Activated CD8-positive, alpha-beta memory T cell treated with anti-CD3 and anti-CD28 coated beads, Interleukin-2, amount 50 U/mL, for 48 hours (primary cell): ENCODE data around the gene AJUBA.
"Not testable (repeated sequence)": the region's sequence is repeated elsewhere in the genome, so short reads cannot be mapped to it uniquely, and the experiment has no call there.

Experiments used
- DNase-seq: peaks from one replicate; pipeline ENCODE4 v3.0.0-alpha.2; 2020

Gene AJUBA

DNA sequence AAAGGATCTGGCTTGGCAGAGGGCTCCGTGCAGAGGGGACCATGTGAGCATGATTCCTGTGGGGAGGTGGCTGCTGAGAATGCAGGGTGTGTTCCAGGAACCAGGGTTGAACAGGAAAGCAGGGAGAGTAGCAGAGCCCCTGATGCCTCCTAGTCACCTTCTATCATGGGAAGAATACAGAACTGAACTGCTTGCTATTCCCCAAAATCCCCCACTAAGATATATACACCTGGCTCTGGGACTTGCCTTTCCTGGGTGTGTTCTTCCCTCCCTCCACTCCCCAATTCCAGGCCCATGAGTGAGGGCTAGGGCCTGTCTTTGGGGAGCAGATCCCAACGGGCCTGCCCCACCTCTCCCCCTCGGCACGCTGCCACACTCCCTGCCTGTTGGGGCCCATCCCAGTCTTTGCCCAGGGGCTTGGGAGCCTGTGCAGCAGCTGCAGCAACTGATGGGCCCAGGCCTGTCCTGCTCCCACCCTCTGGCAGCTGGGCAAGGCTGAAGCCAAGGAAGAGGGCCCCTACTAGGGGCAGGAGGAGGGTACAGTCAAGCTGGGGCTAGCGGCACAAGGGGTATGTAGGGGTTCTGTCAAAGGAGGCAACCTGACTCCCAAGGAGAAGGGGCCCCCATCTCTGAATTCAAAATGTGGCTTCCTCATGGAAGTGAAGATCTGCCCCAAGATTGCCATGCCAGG, 3.2 kb downstream of the AJUBA start:
- no peak for DNase-seq

DNA sequence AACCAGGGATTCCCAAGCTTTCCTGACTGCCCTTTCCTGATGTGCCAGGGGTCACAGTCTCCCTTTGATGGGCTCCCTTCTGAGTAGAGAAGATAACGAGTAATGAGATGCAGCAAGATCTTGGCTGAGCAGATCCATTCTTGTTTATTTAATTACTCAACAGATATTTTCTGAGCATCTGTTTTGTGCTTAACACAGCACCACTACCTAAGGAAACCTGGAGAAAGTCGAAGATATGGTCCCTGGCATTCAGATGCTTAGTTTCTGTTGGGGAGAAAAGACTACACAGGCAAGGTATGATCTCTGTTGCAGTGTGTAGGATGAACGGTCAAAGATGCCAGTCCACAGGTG, 3.9 kb downstream of the AJUBA start:
- no peak for DNase-seq

DNA sequence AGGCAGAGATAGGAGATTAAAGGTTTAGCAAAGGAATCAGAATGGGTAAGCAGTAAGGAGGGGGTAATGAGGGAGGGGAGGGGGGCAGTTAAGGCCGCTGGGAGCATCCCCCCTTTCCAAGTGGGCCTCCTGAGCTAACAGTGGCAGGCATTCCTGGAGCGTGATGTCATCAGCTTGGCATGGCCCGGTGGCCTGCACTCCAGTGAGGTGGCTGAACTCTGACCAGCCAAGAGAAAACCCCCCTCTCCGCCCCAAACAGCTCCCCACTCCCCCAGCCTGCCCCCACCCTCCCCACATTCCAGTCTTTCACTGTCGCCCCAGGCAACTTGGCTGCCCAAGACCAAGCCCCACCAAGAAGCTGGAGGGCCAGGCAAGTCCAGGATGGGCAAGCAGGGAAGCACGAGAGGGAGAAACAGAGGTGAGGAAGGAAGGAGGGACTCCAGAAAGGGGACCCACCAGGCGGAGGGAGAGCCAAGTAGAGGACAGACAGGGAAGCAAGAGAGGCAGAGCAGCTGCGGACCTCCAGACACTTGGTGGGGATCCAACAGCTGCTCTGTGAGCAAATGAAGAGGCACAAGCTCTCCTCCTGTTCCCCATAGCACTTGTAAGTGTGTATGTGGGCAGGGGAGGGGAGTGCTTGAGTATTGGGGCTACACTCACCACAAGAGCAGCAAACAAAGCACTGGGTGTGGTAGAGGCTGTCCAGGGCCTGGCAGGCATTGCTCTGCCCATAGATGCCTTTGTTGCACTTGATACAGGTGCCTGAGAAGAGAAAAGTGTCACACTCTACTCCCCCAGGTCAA, 4.5 kb downstream of the AJUBA start:
- no peak for DNase-seq

DNA sequence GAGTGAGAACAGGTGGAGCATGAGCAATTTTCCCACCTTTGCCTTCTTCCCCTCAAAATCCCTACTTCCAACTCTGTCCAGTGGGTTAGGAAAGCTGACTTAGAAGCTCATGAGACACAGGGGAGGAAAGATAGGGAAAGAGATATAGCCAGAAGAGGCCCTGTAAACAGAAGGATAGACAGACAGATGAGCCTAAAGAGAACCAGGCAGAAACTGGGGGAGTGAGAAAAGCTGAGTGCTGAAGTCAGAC, 5.0 kb downstream of the AJUBA start:
- DNase-seq, result no peak

DNA sequence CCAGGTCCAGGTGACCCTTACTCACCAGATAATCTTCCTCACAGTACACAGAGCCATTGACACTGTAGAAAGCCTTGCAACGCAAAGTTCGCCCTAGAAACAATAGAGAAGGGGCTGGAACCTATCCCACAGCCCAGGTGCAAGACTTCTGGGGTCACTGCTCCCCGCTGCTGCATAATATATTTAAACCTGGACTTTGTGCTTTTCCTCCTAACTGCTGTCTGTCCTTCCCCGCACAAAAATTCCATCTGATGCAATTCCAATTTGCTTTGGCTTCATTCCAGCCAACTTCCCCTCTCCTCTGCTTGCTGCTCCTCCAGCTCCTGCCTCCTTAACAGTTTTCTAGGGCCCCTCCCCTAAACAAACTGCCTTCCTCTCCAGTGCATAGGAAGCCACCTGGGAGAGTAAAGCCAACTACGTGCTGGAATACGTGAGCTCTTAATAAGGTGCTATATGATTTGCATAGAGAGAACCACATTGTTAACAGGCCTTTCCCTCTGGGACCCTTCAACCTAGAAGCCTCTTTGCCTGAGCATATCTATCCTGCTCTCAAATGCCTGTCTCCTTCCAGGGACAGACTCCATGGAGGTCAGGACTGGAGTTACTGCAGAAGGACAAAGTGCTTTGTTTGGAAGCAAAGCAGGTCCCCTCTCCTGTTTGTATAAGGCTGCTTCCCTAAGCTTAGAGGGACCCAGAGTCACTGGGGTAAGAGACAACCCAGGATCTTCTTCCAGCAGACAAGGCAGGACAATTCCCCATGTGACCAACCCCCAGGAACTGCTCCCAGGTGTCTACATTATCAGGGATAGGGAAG, 5.5 kb downstream of the AJUBA start:
- no peak for DNase-seq

DNA sequence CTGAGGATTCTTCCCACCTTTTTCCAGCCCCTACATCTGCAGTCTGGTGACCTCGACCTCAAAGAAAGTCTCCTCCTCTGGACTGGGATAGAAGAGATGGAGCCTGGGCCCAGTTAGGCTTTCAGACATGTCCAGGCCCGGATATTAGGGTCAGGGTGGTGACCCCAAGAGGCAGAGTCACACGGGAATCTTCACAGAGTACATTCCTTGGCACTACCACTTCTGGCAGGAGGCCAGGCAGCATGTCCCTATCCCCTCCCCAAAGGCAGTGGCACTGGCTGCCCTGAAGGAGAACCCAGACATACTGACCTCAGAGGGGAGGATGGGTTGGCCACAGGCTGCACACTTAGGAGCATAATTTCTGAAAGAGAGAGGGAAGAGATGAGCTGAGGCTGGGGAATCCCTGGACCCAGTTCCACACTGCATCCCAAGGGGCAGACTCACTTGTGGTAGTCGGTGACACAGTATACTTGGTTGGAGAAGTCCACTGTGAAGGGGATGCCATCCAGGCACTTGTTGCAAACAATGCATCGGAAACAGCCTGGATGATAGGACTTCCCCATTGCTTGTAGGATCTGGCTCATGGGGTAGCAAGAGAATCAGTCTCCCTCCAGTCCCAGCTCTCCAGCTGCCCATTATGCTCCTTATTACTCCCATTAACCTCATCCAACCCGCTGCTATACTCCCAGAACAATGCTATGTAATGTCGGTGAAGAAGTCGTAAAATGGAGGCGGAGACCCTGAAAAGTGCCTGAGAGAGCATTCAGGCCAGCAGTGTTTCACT, 7.6 kb downstream of the AJUBA start:
- DNase-seq, result no peak

DNA sequence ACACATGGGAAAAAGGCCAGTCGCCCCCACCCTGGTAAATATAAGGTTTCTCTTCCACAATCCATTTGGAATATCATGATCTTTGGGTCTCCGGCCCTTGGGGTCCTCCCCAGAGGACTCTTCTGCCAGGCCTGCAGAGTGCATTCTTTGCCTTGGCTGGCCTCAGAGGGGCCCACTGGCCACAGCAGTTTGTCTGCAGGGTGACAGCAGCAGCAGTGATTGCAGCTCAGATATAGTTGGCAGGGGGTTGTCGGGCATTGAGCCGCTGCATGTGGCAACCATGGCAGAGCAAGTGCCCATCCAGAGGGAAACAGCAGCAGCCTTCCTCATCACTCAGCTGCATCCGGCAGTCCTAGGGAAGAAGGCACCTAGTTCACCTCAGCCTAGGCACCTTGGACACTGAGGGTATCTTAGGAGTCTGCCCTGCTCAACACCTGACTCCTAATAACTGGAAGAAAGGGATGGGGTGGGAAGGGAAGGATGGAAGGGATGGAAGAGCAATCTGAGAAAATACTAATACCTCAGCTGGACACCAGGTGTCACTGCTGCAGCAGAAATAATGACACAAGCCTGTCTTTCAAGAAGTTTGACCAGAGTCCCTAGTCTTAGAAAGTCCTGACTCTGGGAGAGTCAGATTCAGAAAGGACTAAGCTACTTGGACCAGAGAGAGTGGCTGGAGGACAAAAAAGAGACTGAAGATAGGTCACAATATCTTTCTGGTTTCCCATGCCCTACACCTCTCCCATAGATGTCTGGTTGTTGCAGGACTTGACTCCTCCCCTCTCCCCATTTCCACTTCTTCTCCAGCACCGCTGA, 8.9 kb downstream of the AJUBA start:
- no peak for DNase-seq

DNA sequence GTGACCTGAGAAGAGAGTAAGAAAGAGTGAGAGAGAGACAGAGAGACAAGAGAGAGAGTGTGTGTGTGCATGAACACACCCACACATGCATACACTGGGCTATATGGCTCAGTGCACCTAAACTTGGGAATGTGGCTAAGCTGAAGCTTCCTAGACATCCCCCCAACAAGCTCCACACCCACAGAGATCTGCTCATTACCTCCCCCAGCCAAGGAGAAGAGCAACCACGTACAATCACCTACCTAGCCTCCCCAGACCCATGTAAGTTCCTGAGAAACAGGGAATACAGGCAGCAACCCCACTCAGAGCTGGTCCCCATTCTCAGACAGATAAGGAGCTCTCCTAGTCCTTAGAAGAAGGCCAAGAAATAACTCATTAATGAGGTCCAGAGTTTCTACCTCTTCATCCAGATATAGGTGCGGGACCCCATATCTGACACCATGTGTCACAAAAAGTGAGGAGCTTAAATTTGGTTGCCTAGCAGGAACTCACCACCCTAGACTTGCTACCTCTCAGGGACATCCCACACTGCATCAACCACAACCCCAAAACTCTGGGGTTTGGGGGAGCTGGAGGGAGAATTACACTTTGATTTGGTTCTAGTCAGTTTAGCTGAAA, 9.9 kb downstream of the AJUBA start:
- no peak for DNase-seq

DNA sequence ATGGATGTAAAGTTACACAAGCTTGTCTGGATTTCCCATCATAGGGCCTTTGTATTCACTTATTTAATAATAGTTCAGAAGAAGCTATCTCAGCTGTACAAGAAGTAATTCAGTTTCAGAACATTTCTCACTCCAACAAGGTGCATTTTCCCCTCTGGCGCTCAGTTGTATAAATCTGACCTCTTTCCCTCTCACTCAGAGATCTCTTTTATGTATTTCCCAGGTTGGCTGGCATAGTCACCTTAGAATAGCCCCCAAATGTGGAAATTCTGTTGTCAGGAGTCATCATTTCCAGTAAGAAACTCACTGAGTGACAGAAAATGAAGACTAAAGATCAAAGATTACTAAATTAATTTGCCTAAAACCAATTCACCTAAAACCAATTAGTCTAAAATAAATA, 11.2 kb downstream of the AJUBA start:
- DNase-seq, result no peak

DNA sequence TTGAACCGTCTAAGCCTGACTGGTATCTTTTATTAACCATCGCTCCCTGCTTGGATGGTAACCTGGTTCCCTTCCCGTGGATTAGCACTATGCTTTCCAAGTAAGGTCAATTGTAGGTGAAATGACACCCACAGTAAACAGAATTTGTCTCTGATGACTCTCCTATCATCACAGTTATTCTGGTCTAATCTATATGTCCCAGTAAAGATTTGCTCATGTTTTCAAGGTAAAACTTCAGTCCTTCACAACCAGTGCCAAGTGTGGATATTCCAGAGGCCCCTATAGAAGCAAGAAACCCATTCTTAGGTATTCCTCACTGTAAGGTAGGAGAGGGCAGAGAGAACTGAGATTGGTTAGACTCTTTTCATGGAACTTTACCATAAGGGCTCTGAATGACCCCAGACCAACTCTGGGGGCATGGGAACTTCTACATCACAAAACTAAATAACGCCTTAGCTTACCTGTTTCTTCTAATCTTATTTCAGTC, 15.5 kb downstream of the AJUBA start:
- DNase-seq, result no peak

DNA sequence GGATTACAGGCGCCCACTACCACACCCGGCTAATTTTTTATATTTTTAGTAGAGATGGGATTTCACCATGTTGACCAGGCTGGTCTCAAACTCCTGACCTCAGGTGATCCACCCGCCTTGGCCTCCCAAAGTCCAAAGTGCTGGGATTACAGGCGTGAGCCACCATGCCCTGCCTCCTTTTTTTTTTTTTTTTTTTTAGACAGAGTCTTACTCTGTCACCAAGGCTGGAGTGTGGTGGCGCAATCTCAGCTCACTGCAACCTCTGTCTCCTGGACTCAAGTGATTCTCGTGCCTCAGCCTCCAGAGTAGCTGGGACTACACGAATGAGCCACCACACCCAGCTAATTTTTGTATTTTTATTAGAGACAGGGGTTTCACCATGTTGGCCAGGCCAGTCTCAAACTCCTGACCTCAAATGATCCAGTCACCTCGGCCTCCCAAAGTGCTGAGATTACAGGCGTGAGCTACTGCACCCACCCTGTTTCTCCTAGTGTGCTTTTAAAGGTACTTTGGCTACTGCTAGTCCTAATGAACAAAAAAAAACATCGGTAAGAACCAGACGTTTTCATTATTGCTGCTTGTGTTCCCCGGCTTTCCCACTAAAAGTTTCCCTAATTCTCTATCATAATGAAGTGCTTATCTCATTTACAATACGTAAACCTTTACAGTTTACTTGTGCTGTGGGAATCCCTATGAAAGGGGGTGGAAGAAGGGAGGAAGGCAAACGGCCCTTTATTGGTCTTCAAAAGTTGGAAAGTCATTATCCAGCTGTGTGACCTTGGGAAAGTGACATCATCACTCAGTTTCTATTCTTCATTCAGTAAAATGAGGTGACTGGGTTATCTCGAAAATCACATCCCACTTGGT, 16.2 kb downstream of the AJUBA start:
- not testable (repeated sequence) for DNase-seq

DNA sequence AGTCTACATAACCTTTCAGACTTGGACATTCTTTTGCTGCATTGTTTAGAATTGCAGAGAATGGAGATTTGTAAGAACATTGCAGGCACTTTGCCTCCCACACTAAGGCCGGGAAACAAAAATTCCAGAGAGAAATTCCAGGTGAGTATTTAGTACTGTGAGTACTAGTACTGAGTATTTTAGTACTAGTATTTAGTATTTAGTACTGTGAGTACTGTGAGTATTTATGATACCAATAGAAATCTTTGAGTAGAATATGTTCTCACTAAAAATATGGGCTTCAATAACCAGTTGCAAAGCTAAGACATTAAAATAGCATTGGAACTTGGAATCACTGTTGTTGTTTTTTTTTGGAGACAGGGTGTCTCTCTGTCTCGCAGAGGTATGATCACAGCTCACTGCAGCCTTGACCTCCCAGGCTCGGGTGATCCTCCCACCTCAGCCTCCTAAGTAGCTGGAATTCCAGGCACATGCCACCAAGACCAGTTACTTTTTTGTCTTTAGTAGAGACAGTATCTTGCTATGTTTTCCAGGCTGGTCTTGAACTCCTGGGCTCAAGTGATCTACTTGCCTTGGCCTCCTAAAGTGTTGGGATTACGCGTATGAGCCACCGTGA, 20.2 kb downstream of the AJUBA start:
- no peak for DNase-seq

DNA sequence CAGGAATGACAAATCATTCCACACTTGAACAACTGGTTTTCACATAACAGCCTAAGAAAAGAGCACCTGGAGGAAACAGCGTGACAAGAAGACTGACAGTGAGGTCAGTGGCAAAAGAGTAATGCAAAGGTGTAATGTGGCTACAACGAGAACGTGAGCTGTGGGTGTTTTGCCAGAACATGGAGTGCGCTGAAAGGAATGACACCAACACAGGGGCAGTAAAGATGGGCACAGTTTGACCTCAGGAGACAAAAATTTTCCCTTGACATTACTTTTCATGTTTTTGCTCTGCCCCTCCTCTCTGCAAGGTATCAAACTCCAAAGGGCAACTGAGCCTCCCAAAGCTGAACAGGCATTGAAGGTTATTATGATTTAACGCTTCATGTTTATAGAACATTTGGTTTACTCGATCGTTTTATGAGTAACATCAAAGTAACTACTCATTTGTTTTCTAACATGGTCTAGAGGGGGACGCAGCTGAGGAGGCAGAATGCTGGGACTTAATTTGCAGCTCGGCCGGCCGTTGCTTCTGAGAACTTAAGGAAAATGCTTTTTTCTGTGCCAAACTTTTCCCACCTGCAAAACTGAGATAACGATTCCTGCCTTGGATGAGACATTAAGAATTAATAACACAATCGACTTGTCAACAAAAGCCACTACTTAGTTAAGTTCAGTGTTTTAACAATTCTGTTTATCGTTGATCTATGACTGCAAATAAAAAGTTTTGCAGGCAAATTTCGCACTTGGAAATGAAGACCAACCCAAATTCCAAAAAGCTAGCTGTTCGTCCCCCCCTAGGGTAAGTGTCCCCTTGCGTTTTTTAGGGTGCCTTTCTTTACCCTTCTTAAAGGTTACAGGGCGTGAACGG, 26.4 kb downstream of the AJUBA start:
- DNase-seq, result no peak

DNA sequence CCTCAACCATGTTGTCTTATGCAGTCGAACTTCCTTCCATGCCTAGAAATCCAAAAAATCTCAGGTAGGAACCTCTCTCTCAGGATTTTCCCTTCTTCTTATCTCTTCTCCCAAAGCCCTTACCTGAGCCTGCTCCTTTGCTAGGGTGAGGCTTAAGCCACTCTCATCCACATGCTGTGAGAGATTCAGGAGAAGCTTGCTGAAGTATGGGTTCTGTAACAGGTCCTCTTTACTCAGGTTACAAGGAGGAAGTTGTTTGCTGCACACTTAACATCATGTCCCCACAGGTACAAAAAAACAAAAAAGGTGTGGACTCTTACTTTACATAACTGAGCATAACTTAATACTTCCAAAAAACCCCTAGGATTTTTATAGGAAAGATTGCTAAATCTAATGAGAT, 29.9 kb downstream of the AJUBA start:
- no peak for DNase-seq

DNA sequence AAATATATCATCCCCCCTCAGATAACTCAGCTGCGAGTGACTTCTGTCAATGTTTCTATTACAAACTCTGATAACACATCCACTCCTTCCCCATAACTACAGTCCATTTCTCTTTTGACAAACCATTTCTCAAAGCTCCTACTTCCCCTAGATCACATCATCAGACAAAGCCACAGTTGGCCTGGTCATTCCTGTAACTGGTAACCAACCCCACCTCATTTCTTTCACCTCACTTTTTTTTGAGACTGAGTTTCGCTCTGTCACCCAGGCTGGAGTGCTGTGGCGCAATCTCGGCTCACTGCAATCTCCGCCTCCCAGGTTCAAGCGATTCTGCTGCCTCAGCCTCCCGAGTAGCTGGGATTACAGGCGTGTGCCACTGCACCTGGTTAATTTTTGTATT, 30.6 kb downstream of the AJUBA start:
- not testable (repeated sequence) for DNase-seq

DNA sequence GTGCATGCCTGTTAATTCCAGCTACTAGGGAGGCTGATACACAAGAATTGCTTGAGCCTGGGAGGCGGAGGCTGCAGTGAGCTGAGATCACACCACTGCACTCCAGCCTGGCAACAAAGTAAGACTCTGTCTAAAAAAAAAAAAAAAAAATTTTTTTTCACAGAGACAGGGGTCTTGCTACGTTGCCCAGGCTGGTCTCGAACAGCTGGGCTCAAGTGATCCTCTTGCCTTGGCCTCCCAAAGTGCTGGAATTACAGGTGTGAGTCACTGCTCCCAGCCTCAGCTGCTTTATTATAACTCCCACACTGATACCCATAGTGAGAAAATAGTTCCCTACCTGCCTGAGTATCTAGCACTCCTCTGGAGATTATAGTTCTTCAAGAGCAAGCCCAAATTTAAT, 36.7 kb downstream of the AJUBA start:
- DNase-seq, result no peak

DNA sequence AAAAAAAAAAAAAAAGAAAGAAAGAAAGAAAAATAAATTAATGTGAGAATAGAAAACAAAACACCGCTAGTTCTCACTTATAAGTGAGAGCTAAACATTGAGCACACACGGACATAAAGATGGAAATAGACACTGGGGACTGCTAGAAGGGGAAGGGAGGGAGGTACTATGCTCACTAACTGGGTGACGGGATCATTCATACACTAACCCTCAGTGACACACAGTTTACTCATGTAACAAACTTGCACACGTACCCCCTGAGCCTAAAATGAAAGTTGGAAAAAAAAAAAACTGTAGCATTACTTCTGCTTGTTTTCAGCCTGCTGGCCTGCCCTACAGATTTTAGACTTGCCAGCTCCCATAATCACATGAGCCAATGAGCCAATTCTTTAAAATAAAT, 42.7 kb downstream of the AJUBA start:
- DNase-seq, result no peak

DNA sequence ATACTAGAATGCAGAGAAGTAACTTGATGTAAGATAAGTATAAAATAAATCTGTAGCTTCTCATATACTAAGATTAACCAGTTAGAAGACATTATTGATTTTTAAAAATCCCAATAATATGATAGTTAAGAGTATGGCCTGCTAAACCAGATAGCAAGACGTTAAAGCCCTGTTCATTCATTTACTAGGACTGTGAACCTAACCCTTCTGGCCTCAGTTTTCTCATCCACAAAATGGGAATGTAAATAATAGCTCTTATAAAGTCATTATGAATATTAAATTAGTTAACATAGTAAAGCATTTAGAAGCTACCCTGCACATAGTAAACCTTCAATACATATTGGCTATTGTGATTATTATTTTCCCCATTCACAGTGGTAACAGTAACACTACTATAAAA, 47.2 kb downstream of the AJUBA start:
- no peak for DNase-seq

DNA sequence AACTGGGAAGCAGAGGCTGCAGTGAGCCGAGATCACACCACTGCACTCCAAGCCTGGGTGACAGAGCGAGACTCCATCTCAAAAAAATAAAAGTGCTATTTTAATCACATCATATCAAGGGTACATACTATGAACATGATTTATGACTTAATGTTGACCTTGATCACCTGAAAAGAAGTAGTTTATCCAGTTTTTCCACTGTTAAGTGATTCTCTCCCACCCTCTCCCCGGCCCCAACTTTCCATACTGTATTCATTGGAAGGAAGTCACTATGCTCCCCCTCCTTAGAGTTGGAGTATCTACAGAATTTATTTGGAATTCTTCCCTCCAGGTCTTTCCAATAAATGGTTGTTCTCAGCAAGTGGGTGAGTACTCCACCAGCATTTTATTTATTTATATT, 50.2 kb downstream of the AJUBA start:
- no peak for DNase-seq
